Stimulated activated CD4-positive, alpha-beta T cell treated with anti-CD3 and anti-CD28 coated beads, Interleukin-4, amount 100 ng/mL, for 24 hours (primary cell): ENCODE data around the gene CD44.
"Not testable (repeated sequence)": the region's sequence is repeated elsewhere in the genome, so short reads cannot be mapped to it uniquely, and the experiment has no call there.

ENCODE experiments used
- DNase-seq: peaks from one replicate; pipeline ENCODE4 v3.0.0-alpha.2; 2020

Gene CD44

DNA sequence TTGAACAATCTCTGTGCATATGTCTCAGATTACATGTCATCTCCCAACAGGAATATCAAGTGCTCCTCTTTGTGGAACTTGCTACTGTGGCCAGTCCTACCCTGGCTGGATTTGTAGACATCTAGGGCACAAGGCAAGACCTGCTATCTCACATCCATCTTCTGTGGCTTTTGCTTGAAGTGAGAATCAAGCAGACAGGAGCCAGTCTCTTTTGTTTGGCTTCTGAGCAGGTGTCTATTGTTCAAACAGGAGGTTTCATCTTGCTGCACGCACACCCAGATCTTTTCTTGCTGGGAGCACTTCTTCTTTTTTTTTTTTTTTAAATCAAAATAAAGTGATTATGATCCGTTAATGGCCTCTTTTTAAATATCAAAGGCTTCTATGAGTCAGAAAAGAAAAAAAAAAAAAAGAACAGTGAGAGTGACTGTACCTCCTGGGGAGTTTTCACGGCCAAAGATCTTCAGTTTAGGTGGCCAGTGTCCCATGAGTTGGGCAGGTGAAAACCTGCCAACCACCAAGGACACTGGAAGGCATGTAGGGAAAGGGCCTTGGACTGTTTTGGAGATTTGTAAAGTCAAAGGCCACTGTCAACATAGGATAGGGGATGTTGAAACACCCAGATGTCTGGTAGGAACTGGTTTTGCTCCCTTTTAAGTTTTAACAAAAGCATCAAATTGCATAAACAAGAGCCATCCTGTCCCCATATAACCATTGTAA is 78.1 kb downstream of the CD44 start:
- peak; percentile 16 for DNase-seq

DNA sequence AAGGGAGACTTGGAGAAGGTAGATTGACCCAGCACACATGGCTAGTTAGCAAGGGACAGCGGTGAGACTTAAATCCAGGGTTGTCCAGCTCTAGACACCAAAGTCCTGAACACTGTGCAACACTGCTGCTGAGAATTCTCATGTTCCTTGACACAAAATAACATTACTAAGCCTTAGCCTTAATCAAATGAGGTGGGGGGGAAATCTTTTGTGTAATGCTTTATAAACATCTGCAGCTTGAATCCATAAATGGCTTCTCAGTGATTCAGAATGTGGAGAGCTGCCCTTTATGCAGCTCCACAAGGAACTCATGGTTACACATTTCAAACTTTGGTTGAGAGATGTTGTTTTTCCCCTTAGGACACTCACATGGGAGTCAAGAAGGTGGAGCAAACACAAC is 80.0 kb downstream of the CD44 start:
- no peak for DNase-seq

DNA sequence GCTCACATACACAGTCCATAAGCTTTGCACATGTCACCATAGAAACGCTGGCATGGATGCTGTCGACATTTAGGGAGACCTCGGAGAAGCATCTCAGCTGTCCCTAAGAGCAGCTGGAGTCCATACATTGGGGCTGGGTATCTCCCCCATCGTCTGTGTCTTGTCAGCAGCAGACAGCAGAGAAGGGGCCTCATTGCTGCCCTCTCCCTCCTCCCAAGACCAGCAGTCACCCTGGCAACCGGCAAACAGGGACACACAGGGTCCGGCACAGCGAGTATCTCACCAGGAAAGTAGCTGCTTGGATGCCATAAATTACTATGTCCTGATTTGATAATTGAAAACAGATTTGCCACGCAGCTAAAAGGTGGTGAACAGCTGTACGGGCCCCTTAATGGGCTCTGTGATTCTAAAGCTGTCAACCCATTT is 84.4 kb downstream of the CD44 start:
- no peak for DNase-seq

DNA sequence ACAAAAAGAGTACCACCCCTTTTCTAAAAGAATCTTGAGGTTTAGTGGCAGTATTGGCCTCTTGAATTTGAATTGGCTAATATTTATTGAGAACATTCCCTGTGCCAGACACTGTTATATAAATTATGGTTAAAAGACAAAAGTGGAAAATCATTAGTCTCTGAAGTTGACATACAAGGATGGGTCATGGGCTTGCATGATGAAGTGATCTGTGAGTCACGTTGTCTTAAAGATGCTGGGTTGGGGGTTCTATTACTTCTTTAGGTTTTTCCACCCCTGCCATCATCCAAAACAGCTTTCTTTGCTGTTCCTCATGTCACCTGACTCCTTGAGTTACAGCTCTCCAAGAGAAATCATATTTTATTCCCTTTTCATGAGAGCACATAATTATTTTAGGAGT is 85.0 kb downstream of the CD44 start:
- DNase-seq, result no peak

DNA sequence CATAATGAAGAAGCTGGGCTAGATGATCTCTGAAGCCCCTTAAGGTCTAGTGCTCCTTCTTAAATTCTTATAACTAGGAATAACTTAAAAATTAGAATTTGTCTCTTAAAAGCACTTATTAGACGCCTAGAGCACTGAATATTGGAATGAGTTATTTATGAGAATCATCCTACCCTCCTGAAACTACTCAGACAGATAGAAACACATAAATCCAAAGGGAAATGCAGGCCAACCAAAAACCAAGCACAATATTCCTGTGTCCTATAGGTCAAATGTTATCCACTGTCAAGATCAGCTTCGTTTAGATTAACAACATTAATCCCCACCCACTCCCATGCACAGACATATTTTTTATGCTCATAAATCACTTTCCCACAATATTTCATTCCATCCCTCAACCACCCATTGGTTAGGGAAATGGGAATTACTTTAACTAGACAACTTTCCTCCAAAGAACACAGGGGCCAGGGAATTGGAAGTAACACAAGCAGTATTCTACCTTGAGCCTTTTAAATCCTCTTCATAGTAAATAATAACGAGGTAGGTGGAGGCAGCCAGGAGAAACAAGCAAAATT is 87.1 kb downstream of the CD44 start:
- DNase-seq, result no peak

DNA sequence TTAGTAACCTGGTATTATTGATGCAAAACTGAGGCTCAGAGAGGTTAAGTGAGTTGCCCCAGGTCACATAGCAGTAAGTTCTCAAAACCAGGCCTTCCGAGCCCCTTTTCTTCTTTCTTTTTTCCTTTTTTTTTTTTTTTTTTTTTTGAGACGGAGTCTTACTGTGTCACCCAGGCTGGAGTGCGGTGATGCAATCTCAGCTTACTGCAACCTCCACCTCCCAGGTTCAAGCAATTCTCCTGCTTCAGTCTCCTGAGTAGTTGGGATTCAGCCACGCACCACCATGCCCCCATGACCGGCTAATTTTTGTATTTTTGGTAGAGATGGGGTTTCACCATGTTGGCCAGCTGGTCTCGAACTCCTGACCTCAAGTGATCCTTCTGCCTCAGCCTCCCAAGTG is 87.8 kb downstream of the CD44 start:
- not testable (repeated sequence) for DNase-seq

DNA sequence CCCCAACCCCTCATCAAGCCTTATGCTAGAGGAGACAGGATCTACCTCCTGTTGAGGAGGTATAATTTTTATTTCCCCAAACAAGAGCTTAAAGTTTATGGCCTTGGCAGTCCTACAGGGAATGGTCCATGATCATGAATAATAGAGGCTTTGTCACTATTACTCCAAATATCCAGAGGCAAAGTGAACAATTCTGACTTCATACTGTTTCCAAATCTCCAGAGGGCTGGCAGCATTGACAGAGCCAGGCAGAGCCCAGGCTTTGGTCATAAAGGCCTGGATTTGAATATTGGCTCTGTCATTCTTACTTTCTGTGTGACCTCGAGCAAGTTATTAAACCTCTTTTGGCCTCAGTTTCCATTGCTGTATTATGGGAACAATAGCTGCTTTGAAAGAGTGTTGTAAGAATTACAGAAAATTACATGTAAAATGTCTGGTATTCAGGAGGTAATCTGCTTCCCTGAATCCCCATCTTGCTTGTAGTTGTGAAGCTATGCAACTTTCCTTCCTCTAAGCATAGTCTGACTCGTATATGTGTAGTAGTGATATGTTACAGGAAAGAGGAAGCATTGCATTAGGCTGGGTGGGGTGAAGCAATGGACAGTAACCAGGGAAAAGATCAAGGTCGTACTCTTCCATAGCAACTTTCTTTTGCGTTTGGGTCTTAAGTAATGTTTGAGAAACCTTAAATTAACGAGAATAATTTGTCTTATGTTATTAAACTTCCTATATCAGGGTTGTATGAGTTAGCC is 88.8 kb downstream of the CD44 start:
- DNase-seq, result no peak

GRCh38 chr11:35228328-35228725 is 89.4 kb downstream of the CD44 start:
- DNase-seq, result no peak

DNA sequence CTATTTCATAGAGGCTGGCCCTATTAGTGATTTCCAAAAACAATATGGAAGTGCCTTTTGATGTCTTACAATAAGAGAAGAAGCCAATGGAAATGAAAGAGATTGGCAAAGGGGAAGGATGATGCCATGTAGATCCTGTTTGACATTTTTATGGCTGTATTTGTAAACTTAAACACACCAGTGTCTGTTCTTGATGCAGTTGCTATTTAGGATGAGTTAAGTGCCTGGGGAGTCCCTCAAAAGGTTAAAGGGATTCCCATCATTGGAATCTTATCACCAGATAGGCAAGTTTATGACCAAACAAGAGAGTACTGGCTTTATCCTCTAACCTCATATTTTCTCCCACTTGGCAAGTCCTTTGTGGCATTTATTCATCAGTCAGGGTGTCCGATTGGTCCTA is 91.4 kb downstream of the CD44 start:
- DNase-seq, result no peak

GRCh38 chr11:35231076-35231860 is 92.3 kb downstream of the CD44 start:
- DNase-seq, result no peak

DNA sequence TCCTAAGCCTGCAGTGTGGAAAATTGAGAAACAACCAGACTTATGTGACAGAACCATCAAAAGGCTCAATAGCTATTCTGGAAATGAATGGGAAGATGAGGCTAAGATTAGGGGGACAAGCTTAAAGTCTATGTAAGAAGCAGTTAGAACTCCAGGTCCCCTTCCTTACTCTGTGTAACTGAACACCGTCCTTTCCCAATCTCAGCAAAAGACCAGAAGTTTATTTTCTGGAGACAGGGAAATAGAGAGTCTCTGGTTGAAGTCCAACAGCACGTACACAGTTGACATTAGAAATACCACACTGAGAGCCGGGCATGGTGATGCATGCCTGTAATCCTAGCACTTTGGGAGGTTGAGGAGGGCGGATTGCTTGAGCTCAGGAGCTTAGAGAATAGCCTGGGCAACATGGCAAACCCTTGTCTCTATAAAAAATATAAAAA is 93.9 kb downstream of the CD44 start:
- no peak for DNase-seq

GRCh38 chr11:35233518-35233917 is 94.5 kb downstream of the CD44 start:
- no peak for DNase-seq

DNA sequence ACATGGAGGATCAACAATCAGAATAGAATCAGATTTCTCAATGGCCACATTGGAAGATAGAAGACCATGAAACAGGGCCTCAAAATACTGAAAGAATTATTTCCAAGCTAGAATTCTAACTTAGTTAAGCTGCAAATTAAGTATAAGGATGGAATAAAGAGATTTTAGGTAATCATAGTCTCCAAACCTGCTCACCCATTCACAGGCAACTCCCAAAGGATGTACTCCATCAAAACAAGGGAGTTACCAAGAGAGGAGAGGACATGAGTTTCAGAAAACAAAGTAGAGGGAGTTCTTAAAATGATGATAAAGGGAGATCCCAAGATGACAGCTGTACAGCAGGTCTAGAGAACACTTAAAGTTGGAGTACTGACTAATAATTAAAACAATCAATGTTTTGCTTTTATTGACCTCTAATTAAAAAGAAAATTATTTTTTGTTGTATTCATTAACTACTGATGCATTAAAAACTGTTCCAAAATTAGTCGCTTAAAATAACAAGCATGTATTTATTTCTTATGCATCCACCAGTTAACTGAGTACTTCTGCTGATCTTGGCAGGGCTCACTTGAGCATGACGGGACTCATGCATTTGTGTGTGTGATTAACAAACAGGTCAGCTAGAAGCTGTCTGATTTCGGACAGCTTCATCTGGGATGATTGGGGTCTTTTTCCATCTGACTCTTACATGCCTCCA is 95.6 kb downstream of the CD44 start:
- DNase-seq, result no peak

DNA sequence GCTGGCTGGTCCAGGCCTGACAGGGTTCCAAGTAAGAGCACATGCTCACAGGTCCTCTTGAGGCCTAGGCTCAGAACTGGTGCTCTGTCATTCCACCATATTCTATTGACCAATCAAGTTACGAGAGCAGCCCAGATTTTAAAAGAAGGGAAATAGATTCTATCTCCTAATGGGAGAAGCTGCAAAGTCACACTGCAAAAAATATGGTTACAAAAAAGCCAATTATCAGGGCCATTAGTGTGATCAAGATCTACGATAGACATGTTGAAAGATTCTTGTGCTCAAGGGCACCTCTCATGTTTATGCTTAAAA is 96.1 kb downstream of the CD44 start:
- no peak for DNase-seq

DNA sequence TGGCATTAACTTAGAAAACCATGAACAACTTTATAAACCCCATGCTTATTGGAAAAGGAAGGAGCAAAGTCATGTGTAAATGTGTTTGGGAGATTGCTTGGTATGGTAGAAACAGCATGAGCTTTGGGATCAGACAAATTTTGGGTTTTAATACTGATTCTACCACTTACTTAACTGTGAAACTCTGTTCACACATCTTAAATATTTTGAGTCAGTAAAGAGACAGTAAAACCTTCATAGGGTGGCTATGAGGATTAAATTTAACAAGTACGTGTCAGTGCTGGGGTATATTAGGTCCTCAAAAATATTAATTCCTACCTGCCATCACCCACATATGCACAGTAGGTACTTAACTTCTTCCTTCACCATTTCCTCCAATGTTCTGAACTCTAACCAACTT is 96.5 kb downstream of the CD44 start:
- no peak for DNase-seq

DNA sequence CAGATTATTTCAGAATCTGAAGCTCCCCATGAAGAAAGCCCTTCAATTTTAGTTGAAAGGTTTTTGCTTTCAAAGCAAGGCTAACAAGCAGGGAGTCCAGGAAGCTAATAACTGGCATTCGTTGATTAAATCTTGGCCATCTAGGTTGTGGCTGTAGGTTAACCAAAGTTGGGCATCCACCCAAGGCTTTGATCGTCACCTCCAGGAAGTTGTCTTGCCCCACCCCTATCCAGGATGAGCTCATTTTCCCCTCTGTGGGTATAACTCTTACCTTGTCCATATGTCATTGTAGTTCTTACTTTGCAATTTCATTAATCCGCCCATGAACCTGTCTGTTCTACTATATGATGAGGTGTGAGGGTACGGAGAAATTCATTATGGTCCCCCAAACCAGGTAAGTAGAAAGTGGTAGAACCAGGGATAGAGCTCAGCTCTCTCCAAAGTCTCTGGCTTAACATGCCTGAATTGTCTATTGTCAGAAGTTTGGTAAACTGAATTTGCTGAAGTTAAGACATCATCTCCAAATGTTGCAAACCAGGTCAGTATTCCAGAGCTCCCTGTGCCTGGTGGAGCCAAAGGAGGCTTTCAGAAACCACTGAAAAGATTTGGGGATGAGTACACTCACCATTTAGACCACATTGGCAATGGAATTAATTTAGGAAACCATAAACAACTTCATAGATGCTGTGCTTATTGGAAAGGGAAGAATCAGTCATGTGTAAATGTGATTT is 97.1 kb downstream of the CD44 start:
- DNase-seq, result peak; percentile 58

GRCh38 chr11:35236667-35237003 is 97.7 kb downstream of the CD44 start:
- DNase-seq, result no peak

- no peak for DNase-seq
Observed at GRCh38 chr11:35237351-35237750, 98.4 kb downstream of the CD44 start.

- peak; percentile 62 for DNase-seq
Observed at GRCh38 chr11:35237860-35238715, 99.1 kb downstream of the CD44 start.

DNA sequence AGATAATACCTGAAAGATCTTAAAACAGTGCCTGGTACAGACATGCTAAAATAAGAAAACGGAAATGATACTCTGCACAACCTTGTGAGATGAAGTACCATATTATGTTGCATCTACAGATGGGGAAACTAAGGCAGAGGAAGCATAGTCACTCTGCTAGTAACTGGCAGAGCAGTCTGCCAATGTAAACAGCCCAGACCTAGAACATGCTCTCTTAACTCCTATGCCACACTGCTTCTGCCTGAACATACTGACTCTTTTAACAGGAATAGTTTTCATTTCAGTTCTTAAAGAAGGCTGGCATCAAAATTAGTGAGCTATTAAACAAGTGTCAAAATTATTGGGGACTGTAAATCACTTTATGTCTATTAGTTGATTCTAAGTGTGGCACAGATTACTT is 99.9 kb downstream of the CD44 start:
- no peak for DNase-seq

- no peak for DNase-seq
Observed at GRCh38 chr11:35239471-35240075, 100.6 kb downstream of the CD44 start.
